Measurements from ENCODE around the gene SGK1.

Gene SGK1

GRCh38 chr6:134174672-134175531 lies 143.0 kb downstream of the SGK1 start:
- in situ Hi-C loops (cut with MboI; ENCODE audit: low sequenced_read_pairs), result loop anchor here (5.0 to 25.0 kb wide), 3 partner anchors 237 to 1262 kb away; no protein-coding TSS in a partner anchor

DNA sequence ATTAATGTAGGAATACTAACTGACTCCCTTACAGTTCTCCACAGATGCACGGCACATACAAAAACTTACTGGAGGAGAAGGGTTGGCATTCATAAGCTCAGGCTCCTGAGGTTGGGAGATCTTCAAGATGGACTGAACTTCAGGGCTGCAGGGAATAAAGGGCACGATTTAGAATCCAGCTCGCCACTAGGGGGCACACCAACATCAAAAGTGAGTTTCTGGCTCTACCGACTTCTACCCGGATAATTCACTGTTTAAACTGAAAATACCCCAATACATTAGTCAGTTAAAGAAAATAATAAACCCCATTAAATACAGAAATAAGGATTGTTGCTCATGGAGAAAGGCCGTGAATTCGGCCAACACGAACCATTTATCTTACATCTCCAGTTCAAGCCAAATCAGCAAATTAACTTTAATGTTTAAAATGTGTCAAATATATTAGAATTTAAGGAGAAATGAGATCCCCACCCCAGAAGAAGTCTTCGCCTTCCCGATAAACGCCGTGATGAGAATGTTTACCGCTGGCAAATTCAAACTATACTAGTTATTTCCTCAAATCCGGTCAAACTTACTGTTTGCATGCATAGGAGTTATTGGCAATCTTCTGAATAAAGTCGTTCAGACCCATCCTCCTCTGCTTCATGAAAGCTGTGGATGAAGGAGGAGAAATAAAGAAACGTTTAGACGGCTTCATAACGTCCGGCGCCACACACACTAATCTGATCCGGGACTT lies 143.8 kb downstream of the SGK1 start:
- in situ Hi-C loops (cut with MboI; ENCODE audit: low sequenced_read_pairs), result loop anchor here (5.0 to 25.0 kb wide), 2 partner anchors 648 to 1263 kb away; no protein-coding TSS in a partner anchor

- in situ Hi-C loops (cut with MboI; ENCODE audit: low sequenced_read_pairs), result loop anchor here (5.0 to 25.0 kb wide), 2 partner anchors 649 to 1264 kb away; no protein-coding TSS in a partner anchor
Observed at GRCh38 chr6:134173366-134173725, 144.6 kb downstream of the SGK1 start.

DNA sequence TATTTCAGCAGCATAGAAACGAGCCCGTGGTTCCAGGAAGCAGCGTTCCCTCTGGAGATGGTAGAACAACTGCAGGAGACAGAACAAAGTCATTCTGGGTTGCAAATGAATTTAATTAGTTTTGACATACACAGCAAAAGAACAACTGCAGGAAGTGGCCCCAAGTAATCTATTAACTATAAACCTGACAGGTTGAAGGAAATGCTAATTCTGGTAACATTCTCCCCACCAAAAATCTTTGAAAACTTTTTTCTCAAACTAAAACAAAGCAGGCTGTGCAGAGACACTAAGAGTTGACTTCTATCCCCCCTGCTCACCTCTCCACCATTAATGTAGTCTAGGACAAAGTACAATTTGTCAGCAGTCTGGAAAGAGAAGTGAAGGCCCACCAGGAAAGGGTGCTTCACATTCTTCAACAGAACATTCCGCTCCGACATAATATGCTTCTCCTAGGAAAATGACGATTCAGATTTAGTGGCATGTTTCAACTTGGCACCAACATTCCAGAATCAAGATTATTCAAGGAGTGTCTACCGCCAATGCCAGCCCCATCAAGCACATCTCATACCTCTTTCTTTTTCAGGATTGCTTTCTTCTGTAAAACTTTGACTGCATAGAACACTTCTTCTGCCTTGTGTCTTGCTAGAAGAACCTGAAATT lies 145.1 kb downstream of the SGK1 start:
- in situ Hi-C loops (cut with MboI; ENCODE audit: low sequenced_read_pairs), result loop anchor here (5.0 to 25.0 kb wide), 2 partner anchors 649 to 1264 kb away; no protein-coding TSS in a partner anchor

GRCh38 chr6:134172020-134172705 lies 145.7 kb downstream of the SGK1 start:
- in situ Hi-C loops (cut with MboI; ENCODE audit: low sequenced_read_pairs), result loop anchor here (5.0 to 25.0 kb wide), 2 partner anchors 650 to 1265 kb away; no protein-coding TSS in a partner anchor

GRCh38 chr6:134171517-134171916 lies 146.4 kb downstream of the SGK1 start:
- in situ Hi-C loops (cut with MboI; ENCODE audit: low sequenced_read_pairs), result loop anchor here (5.0 to 25.0 kb wide), 2 partner anchors 651 to 1266 kb away; no protein-coding TSS in a partner anchor

DNA sequence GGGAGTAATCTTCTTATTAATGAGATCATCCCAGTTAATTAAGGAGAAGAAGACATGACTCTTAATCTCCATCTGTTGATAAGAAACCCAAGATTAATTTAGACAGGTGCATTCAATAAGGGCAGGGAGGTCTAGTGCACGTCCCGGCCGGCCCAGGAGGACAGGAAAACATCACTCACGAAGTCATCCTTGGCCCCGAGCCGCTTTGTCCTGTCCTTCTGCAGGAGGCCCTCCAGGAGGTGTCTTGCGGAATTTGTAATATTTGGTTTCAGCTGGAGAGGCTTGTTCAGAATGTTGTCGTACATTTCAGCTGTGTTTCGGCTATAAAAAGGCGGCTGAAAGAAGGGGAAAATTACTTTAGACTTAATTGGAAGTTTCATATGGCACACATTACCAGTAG lies 147.1 kb downstream of the SGK1 start:
- in situ Hi-C loops (cut with MboI; ENCODE audit: low sequenced_read_pairs), result loop anchor here (5.0 to 25.0 kb wide), 2 partner anchors 651 to 1266 kb away; no protein-coding TSS in a partner anchor

GRCh38 chr6:134169871-134170486 lies 147.9 kb downstream of the SGK1 start:
- in situ Hi-C loops (cut with MboI; ENCODE audit: low sequenced_read_pairs), result loop anchor here (5.0 to 25.0 kb wide), 2 partner anchors 652 to 1267 kb away; no protein-coding TSS in a partner anchor

GRCh38 chr6:134168590-134169208 lies 149.2 kb downstream of the SGK1 start:
- in situ Hi-C loops (cut with MboI; ENCODE audit: low sequenced_read_pairs), result loop anchor here (25.0 kb wide), 1 partner anchor 1269 kb away; no protein-coding TSS in a partner anchor

- in situ Hi-C loops (cut with MboI; ENCODE audit: low sequenced_read_pairs), result loop anchor here (25.0 kb wide), 1 partner anchor 1271 kb away; no protein-coding TSS in a partner anchor
Observed at GRCh38 chr6:134166511-134167261, 151.2 kb downstream of the SGK1 start.

GRCh38 chr6:134165561-134166201 lies 152.2 kb downstream of the SGK1 start:
- in situ Hi-C loops (cut with MboI; ENCODE audit: low sequenced_read_pairs), result loop anchor here (25.0 kb wide), 1 partner anchor 1272 kb away; no protein-coding TSS in a partner anchor

DNA sequence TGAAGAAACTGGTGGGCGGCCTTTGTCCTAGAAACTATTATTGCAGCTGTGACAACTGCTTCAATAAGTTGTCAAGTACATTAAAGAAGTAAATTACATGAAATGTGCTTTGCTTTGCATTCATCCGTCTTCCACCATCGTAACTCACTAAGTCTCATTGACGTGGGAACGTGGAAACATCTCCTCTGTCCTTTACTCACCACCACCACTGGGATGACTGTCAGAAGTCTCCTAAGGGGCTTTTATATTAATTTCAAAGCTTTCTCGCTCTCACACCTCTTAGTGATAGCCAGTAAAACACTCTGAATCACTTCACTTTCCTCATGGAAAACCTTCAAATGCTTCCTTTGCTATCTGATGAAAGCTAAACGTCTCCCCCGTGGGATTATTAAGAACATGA lies 153.6 kb downstream of the SGK1 start:
- in situ Hi-C loops (cut with MboI; ENCODE audit: low sequenced_read_pairs), result loop anchor here (25.0 kb wide), 1 partner anchor 1273 kb away; no protein-coding TSS in a partner anchor

GRCh38 chr6:134162932-134163331 lies 155.0 kb downstream of the SGK1 start:
- in situ Hi-C loops (cut with MboI; ENCODE audit: low sequenced_read_pairs), result loop anchor here (25.0 kb wide), 1 partner anchor 1274 kb away; no protein-coding TSS in a partner anchor

DNA sequence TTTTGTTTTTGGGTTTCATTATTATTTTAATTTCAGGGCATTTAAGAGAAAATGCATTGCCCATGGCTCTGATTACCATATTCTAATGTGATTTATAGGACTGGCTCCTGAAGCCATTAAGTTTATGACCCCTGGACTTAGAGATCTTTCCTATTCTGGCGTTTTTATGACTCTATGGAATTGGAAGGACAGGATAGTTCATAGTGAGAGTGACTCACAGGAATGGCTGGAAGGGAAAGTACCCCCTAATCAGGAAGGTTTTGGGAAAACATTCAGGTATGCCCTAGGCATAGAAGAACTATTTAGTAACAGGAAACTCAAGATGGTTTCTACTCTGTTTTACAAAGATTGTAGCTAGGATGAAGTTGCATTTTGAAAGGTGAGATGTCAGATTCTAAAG lies 156.9 kb downstream of the SGK1 start:
- in situ Hi-C loops (cut with MboI; ENCODE audit: low sequenced_read_pairs), result loop anchor here (25.0 kb wide), 1 partner anchor 1276 kb away; no protein-coding TSS in a partner anchor

- in situ Hi-C loops (cut with MboI; ENCODE audit: low sequenced_read_pairs), result loop anchor here (25.0 kb wide), 1 partner anchor 1284 kb away; no protein-coding TSS in a partner anchor
Observed at GRCh38 chr6:134152767-134153485, 165.0 kb downstream of the SGK1 start.

GRCh38 chr6:134148566-134148965 lies 169.3 kb downstream of the SGK1 start:
- in situ Hi-C loops (cut with MboI; ENCODE audit: low sequenced_read_pairs), result no loop called here

GRCh38 chr6:134147034-134147533 lies 170.8 kb downstream of the SGK1 start:
- in situ Hi-C loops (cut with MboI; ENCODE audit: low sequenced_read_pairs), result no loop called here

All from HL-60/S4 (cell line).